Muscle of leg (tissue), 11 donors: ENCODE results near the gene SEPTIN10. TPM values are rescaled to one million over a fixed set of nuclear protein-coding genes. Genes with fewer than 3 reads are reported as not detected.

Experiments used
- DNase-seq: peaks from one replicate; pipeline ENCODE4 v3.0.0; 2013
- H3K27ac ChIP-seq: one replicate; pipeline ENCODE4 v1.5.1; 2013; ENCODE audit warnings: mild to moderate bottlenecking, low read length, control low read depth
- H3K27me3 ChIP-seq: one replicate; pipeline ENCODE4 v1.6.1; 2013; ENCODE audit warnings: low read length; ENCODE audit not compliant: control insufficient read depth, insufficient read depth
- H3K36me3 ChIP-seq: one replicate; pipeline ENCODE4 v1.6.1; 2013; ENCODE audit warnings: low read length; ENCODE audit not compliant: control insufficient read depth, insufficient read depth
- H3K4me1 ChIP-seq: one replicate; pipeline ENCODE4 v1.6.1; 2013; ENCODE audit warnings: low read length; ENCODE audit not compliant: control insufficient read depth, insufficient read depth
- H3K4me3 ChIP-seq: one replicate; pipeline ENCODE4 v1.5.1; 2013; ENCODE audit warnings: low read length, control low read depth
- H3K9me3 ChIP-seq: replicated peaks from 2 replicates; pipeline ENCODE4 v1.6.1; 2013; ENCODE audit warnings: low read depth, low read length; ENCODE audit not compliant: control insufficient read depth
- WGBS: methylation state at CpG from one replicate; pipeline ENCODE4 v1.1.5; 2013; ENCODE audit warnings: missing lambda C conversion rate; ENCODE audit not compliant: insufficient coverage; 5-methylcytosine and 5-hydroxymethylcytosine counted together
- polyA plus RNA-seq, 8 donors: library from polyadenylated mRNA; unstranded; fragments of 120-200 nt; gene quantifications; one replicate each; pipeline versions ENCODE4 v1.2.1 to v1.2.3, GENCODE V29; 2013; ENCODE audit warnings: inconsistent platforms in 1 of 8, low replicate concordance in 1 of 8; ENCODE audit not compliant: insufficient read length in 8 of 8, insufficient read depth in 1 of 8
- total RNA-seq: library from RNA; stranded (reverse); fragments of 120-200 nt; gene quantifications from one replicate; pipeline ENCODE4 v1.2.4, GENCODE V29; 2013

SEPTIN10 gene
- total and polyA plus RNA-seq, 9 donors, result 66.7 to 109 (median 78.9) TPM

GRCh38 chr2:109499566-109499965 is 114.2 kb downstream of the SEPTIN10 start:
- peak; percentile 76 for DNase-seq
- H3K27ac ChIP-seq, result no peak overlapping the region
- H3K9me3 ChIP-seq, result no peaks in the 10 kb centered on the region
- H3K4me1 ChIP-seq, result peaks cover 58% of the 10 kb centered on the region
- WGBS, result 7% methylated on average over 4 of the region's 5 CpGs
- H3K27me3 ChIP-seq, result peaks cover 2% of the 10 kb centered on the region
- H3K36me3 ChIP-seq, result no peaks in the 10 kb centered on the region
- H3K4me3 ChIP-seq, result no peak overlapping the region

DNA sequence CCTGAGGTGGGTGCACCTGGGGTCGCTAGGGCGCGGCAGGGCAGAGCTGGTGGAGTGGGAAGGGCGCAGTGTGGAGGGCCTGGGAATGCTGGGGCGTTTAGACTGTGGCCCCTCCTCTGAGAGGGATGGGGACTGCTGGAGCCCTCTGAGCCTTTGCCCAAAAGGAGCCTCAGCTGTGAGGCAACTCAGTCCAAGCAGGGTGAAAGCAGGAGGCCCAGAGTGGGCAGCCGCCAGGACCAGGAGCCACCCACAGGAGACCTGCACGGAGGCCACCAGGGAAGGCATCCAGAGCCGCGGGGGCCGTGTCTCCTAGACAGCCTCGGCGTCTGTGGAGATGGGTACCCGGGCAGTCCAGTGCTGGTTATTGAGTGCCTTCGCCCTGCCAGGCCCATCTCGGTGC is 114.9 kb downstream of the SEPTIN10 start:
- WGBS, result 74% methylated on average over 12 of the region's 15 CpGs
- Histone ChIP-seq H3K4me1 (peaks cover 63% of the 10 kb centered on the region), H3K36me3 (no peaks in the 10 kb centered on the region), H3K4me3 (no peak overlapping the region), H3K27ac (no peak overlapping the region), H3K9me3 (no peaks in the 10 kb centered on the region), H3K27me3 (no peaks in the 10 kb centered on the region)
- DNase-seq, result no peak

GRCh38 chr2:109497911-109498870 is 115.6 kb downstream of the SEPTIN10 start:
- Histone ChIP-seq H3K4me3 (no peak overlapping the region), H3K4me1 (peaks cover 63% of the 10 kb centered on the region), H3K9me3 (no peaks in the 10 kb centered on the region), H3K27ac (peak overlapping the region; percentile 74), H3K36me3 (no peaks in the 10 kb centered on the region), H3K27me3 (no peaks in the 10 kb centered on the region)
- DNase-seq, result peak; percentile 72
- 39% methylated on average over 10 of the region's 19 CpGs for WGBS

GRCh38 chr2:109497463-109497862 is 116.3 kb downstream of the SEPTIN10 start:
- Histone ChIP-seq H3K27ac (peak overlapping the region; percentile 74), H3K36me3 (no peaks in the 10 kb centered on the region), H3K4me3 (no peak overlapping the region), H3K9me3 (no peaks in the 10 kb centered on the region), H3K4me1 (peaks cover 63% of the 10 kb centered on the region), H3K27me3 (no peaks in the 10 kb centered on the region)
- 7% methylated on average over 7 of the region's 8 CpGs for WGBS
- DNase-seq, result peak; percentile 85

- 87% methylated on average over 3 of the region's 3 CpGs for WGBS
- H3K9me3 ChIP-seq, result no peaks in the 10 kb centered on the region
- no peaks in the 10 kb centered on the region for H3K27me3 ChIP-seq
- peaks cover 3% of the 10 kb centered on the region for H3K36me3 ChIP-seq
- H3K4me1 ChIP-seq, result peaks cover 52% of the 10 kb centered on the region
- H3K27ac ChIP-seq, result peak overlapping the region; percentile 32
- no peak overlapping the region for H3K4me3 ChIP-seq
- DNase-seq, result no peak
Observed at GRCh38 chr2:109494351-109494750, 119.4 kb downstream of the SEPTIN10 start.

DNA sequence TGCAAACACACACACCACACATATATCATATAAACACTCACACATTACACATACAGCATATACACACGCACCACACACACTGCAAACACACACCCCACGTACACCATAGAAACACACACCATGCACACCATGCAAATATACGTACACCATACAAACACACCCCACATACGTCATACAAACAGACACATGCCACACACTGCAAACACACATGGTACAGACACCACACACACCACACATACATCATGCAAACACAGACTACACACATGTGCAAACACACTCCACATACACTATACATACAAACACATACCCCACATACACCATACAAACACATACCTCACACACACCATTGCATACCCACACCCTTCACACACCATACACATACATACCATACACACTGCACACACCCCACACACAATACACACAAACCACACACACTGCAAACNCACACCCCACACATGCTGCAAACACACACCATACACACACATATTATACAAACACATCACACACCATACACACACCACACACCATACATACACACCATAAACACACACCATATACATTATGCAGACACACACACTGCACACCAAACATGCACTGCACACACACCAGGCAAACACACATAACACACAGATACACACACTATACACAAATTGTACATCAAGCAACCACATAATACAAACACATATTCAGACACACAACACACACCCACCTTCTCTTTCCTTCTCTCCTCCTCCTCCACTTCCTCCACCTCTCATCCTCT is 120.4 kb downstream of the SEPTIN10 start:
- Histone ChIP-seq H3K27me3 (no peaks in the 10 kb centered on the region), H3K4me1 (peaks cover 52% of the 10 kb centered on the region), H3K27ac (no peak overlapping the region), H3K36me3 (peaks cover 3% of the 10 kb centered on the region), H3K4me3 (no peak overlapping the region), H3K9me3 (no peaks in the 10 kb centered on the region)
- WGBS, result 94% methylated on average over 4 of the region's 4 CpGs
- DNase-seq, result no peak

Other genes starting within 250 kb of the SEPTIN10 start
- 5.4 TPM for gene SOWAHC, start 398 bp upstream of the SEPTIN10 start, total RNA-seq
- 10 to 100 TPM in 2 of 8 donors, 1 to 10 TPM in 6; 6.6 to 13.0 (median 8.2) TPM for gene SOWAHC, start 398 bp upstream of the SEPTIN10 start, polyA plus RNA-seq
- 23.1 TPM for gene RGPD5, start 180.3 kb upstream of the SEPTIN10 start, total RNA-seq
- gene RGPD5, start 180.3 kb upstream of the SEPTIN10 start, polyA plus RNA-seq, result 10 to 100 TPM; 14.3 to 28.5 (median 19.7) TPM